Measurements from ENCODE around the gene PDE5A. TPM values are rescaled to one million over a fixed set of nuclear protein-coding genes. Genes with fewer than 3 reads are reported as not detected.

PDE5A gene
- total RNA-seq, 1 donor from 2014 or later: 3.2 TPM

- H3K4me3 Mint-ChIP-seq (ENCODE audit: unreplicated experiment): no peak overlapping the region
- H3K4me1 Mint-ChIP-seq (ENCODE audit: low read depth, unreplicated experiment): peaks cover 7% of the 10 kb centered on the region
- no peaks in the 10 kb centered on the region for H3K9me3 Mint-ChIP-seq (ENCODE audit: unreplicated experiment)
- no peaks in the 10 kb centered on the region for H3K27me3 Mint-ChIP-seq (ENCODE audit: unreplicated experiment)
- H3K27ac Mint-ChIP-seq (ENCODE audit: unreplicated experiment): no peak overlapping the region
- TF ChIP-seq CTCF (IDR thresholded peaks at IDR 0.05; ENCODE audit: partially characterized antibody, unreplicated experiment): no peak
- DNase-seq: no peak
- H3K36me3 Mint-ChIP-seq (ENCODE audit: unreplicated experiment): no peaks in the 10 kb centered on the region
Observed at GRCh38 chr4:119549639-119550038, 79.0 kb downstream of the PDE5A start.

- Mint-ChIP-seq H3K9me3 (ENCODE audit: unreplicated experiment) (peaks cover 1% of the 10 kb centered on the region), H3K27ac (ENCODE audit: unreplicated experiment) (no peak overlapping the region), H3K4me3 (ENCODE audit: unreplicated experiment) (no peak overlapping the region), H3K4me1 (ENCODE audit: low read depth, unreplicated experiment) (no peaks in the 10 kb centered on the region), H3K36me3 (ENCODE audit: unreplicated experiment) (no peaks in the 10 kb centered on the region), H3K27me3 (ENCODE audit: unreplicated experiment) (no peaks in the 10 kb centered on the region)
- no peak for DNase-seq
- no peak for TF ChIP-seq CTCF (IDR thresholded peaks at IDR 0.05; ENCODE audit: partially characterized antibody, unreplicated experiment)
Observed at GRCh38 chr4:119543779-119544178, 84.8 kb downstream of the PDE5A start.

GRCh38 chr4:119543187-119543586, 85.4 kb downstream of the PDE5A start:
- Mint-ChIP-seq H3K4me1 (ENCODE audit: low read depth, unreplicated experiment) (no peaks in the 10 kb centered on the region), H3K27me3 (ENCODE audit: unreplicated experiment) (no peaks in the 10 kb centered on the region), H3K27ac (ENCODE audit: unreplicated experiment) (no peak overlapping the region), H3K36me3 (ENCODE audit: unreplicated experiment) (no peaks in the 10 kb centered on the region), H3K4me3 (ENCODE audit: unreplicated experiment) (no peak overlapping the region), H3K9me3 (ENCODE audit: unreplicated experiment) (peaks cover 1% of the 10 kb centered on the region)
- TF ChIP-seq CTCF (IDR thresholded peaks at IDR 0.05; ENCODE audit: partially characterized antibody, unreplicated experiment): no peak
- no peak for DNase-seq

GRCh38 chr4:119540249-119540648, 88.4 kb downstream of the PDE5A start:
- TF ChIP-seq CTCF (IDR thresholded peaks at IDR 0.05; ENCODE audit: partially characterized antibody, unreplicated experiment): no peak
- Mint-ChIP-seq H3K27ac (ENCODE audit: unreplicated experiment) (no peak overlapping the region), H3K9me3 (ENCODE audit: unreplicated experiment) (peaks cover 1% of the 10 kb centered on the region), H3K4me1 (ENCODE audit: low read depth, unreplicated experiment) (no peaks in the 10 kb centered on the region), H3K27me3 (ENCODE audit: unreplicated experiment) (no peaks in the 10 kb centered on the region), H3K4me3 (ENCODE audit: unreplicated experiment) (no peak overlapping the region), H3K36me3 (ENCODE audit: unreplicated experiment) (no peaks in the 10 kb centered on the region)
- DNase-seq: no peak

- no peak for TF ChIP-seq CTCF (IDR thresholded peaks at IDR 0.05; ENCODE audit: partially characterized antibody, unreplicated experiment)
- peaks cover 1% of the 10 kb centered on the region for H3K9me3 Mint-ChIP-seq (ENCODE audit: unreplicated experiment)
- H3K4me1 Mint-ChIP-seq (ENCODE audit: low read depth, unreplicated experiment): no peaks in the 10 kb centered on the region
- peaks cover 13% of the 10 kb centered on the region for H3K36me3 Mint-ChIP-seq (ENCODE audit: unreplicated experiment)
- no peak overlapping the region for H3K27ac Mint-ChIP-seq (ENCODE audit: unreplicated experiment)
- H3K4me3 Mint-ChIP-seq (ENCODE audit: unreplicated experiment): no peak overlapping the region
- H3K27me3 Mint-ChIP-seq (ENCODE audit: unreplicated experiment): no peaks in the 10 kb centered on the region
- no peak for DNase-seq
Observed at GRCh38 chr4:119537586-119537985, 91.0 kb downstream of the PDE5A start.
